MM.1S (cell line): Measurements from ENCODE around the gene S100A3.

ENCODE experiments used
- CTCF ChIP-seq: fragments of 300-600 bp; sonication (generic); IDR thresholded peaks from 2 replicates; pipeline ENCODE4 v1.5.1; 2016; ENCODE audit warnings: antibody characterized with exemption, low read length, mixed read lengths
- EZH2 ChIP-seq: fragments of 300-600 bp; sonication (generic); optimal IDR thresholded peaks from 2 replicates; pipeline ENCODE3; 2017; ENCODE audit warnings: low read depth, mild to moderate bottlenecking, antibody characterized with exemption, low read length, mixed read lengths

GRCh38 chr1:153598309-153599172, 49.5 kb upstream of the S100A3 start:
- no peak for TF ChIP-seq EZH2
- TF ChIP-seq CTCF = no peak
